Measurements from ENCODE around the gene TBC1D30.

Gene TBC1D30

DNA sequence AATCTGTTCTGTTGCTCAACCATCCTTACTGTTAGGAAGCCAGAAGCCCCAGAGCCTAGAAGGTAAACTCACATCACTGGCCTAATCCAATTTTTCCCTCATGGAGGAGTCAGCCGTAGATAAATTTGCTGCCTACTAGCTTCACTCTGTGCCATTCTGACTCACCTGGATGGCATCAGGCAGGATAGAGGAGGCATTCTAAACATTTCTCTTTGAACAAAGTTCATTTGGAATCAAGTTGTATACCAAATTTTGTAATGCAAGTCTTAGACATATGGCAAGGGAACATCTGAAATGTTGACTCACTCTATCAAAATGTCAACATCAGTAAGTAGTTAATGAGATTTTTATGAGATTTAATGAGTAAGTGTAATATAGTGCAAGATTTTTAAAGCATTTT, 13.6 kb upstream of the TBC1D30 start:
- WGBS, 2 donors (ENCODE audit: extremely low coverage in 2 of 2, insufficient read length in 2 of 2, insufficient replicate concordance in 1 of 2), result no CpG with 5 or more reads among the region's 1 CpG
- H3K4ac ChIP-seq (ENCODE audit: low read length), result no peak overlapping the region
- H2BK5ac ChIP-seq (ENCODE audit: low read length), result no peak overlapping the region
- no peak overlapping the region for H2AFZ ChIP-seq (ENCODE audit: low read length)
- no peak overlapping the region for H4K91ac ChIP-seq (ENCODE audit: low read depth, low read length, poor library complexity)
- H2BK120ac ChIP-seq (ENCODE audit: low read depth, low read length), result no peak overlapping the region
- no peak overlapping the region for H2BK15ac ChIP-seq (ENCODE audit: low read length)
- no peak overlapping the region for H3K18ac ChIP-seq (ENCODE audit: low read length)
- no peak overlapping the region for H3K27ac ChIP-seq (replicated peaks; ENCODE audit: low read length)
- no peak overlapping the region for H3K23ac ChIP-seq (ENCODE audit: low read depth, low read length, poor library complexity)
- peaks cover 0 to 12% (median 0%) of the 10 kb centered on the region in 3 experiments for H3K27me3 ChIP-seq (ENCODE audit: control insufficient read depth in 3 of 3, insufficient read depth in 3 of 3, low read depth in 1 of 3, low read length in 3 of 3)
- no peaks in the 10 kb centered on the region for H3K36me3 ChIP-seq (replicated peaks in 1 of 2; ENCODE audit: control insufficient read depth in 2 of 2, insufficient read depth in 2 of 2, low read length in 2 of 2)
- H3K79me1 ChIP-seq (ENCODE audit: low read depth, low read length), result no peaks in the 10 kb centered on the region
- H3K4me1 ChIP-seq (ENCODE audit: control insufficient read depth in 2 of 2, insufficient read depth in 1 of 2, low read depth in 1 of 2, low read length in 2 of 2), result no peaks in the 10 kb centered on the region
- no peak overlapping the region for H4K8ac ChIP-seq (ENCODE audit: low read depth, low read length)
- no peak overlapping the region for H3K4me3 ChIP-seq (ENCODE audit: low read length in 2 of 2)
- H3K14ac ChIP-seq (ENCODE audit: low read length), result no peak overlapping the region
- no peak overlapping the region for H2AK5ac ChIP-seq (ENCODE audit: low read depth, low read length)
- no peak for DNase-seq (ENCODE audit: low spot score)
- H3K4me2 ChIP-seq (ENCODE audit: insufficient read depth, low read length, poor library complexity, severe bottlenecking), result no peak overlapping the region
- H3K9ac ChIP-seq (ENCODE audit: low read depth, low read length, poor library complexity), result no peak overlapping the region
- H2BK12ac ChIP-seq (ENCODE audit: low read length), result no peak overlapping the region
- no peaks in the 10 kb centered on the region for H3K9me3 ChIP-seq (replicated peaks in 1 of 2; ENCODE audit: control insufficient read depth in 2 of 2, insufficient read depth in 1 of 2, low read depth in 1 of 2, low read length in 2 of 2)

DNA sequence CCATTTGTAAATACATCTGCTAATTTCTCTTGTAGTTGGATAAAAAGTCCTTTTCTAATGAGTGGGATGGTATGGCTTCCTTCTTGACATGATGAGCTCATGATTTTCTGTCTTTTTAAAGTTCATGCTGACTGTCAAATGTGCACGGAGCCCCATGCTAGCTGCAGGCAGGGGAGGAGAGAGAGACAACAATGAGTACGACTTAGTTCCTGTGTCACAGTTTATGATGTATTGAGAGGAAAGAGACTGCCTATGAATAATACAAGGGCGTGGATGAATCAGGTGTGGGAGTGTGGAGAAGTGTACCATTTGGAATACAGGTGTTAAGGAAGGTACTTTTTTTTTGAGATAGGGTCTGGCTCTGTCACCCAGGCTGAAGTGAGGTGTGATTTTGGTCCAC, 10.7 kb upstream of the TBC1D30 start:
- Histone ChIP-seq H2AFZ (ENCODE audit: low read length) (no peak overlapping the region), H3K9ac (ENCODE audit: low read depth, low read length, poor library complexity) (no peak overlapping the region), H3K4me2 (ENCODE audit: insufficient read depth, low read length, poor library complexity, severe bottlenecking) (no peak overlapping the region), H3K23ac (ENCODE audit: low read depth, low read length, poor library complexity) (no peak overlapping the region), H3K27ac (replicated peaks; ENCODE audit: low read length) (no peak overlapping the region), H3K4me1 (ENCODE audit: control insufficient read depth in 2 of 2, insufficient read depth in 1 of 2, low read depth in 1 of 2, low read length in 2 of 2) (no peaks in the 10 kb centered on the region), H3K79me1 (ENCODE audit: low read depth, low read length) (peaks cover 2% of the 10 kb centered on the region), H3K18ac (ENCODE audit: low read length) (no peak overlapping the region), H4K8ac (ENCODE audit: low read depth, low read length) (no peak overlapping the region), H2BK120ac (ENCODE audit: low read depth, low read length) (no peak overlapping the region), H3K4me3 (ENCODE audit: low read length in 2 of 2) (no peak overlapping the region), H4K91ac (ENCODE audit: low read depth, low read length, poor library complexity) (no peak overlapping the region), H3K36me3 (replicated peaks in 1 of 2; ENCODE audit: control insufficient read depth in 2 of 2, insufficient read depth in 2 of 2, low read length in 2 of 2) (no peaks in the 10 kb centered on the region), H2BK5ac (ENCODE audit: low read length) (no peak overlapping the region), H3K4ac (ENCODE audit: low read length) (no peak overlapping the region), H3K9me3 (replicated peaks in 1 of 2; ENCODE audit: control insufficient read depth in 2 of 2, insufficient read depth in 1 of 2, low read depth in 1 of 2, low read length in 2 of 2) (no peaks in the 10 kb centered on the region), H3K27me3 (ENCODE audit: control insufficient read depth in 3 of 3, insufficient read depth in 3 of 3, low read depth in 1 of 3, low read length in 3 of 3) (no peaks in the 10 kb centered on the region), H3K14ac (ENCODE audit: low read length) (no peak overlapping the region), H2AK5ac (ENCODE audit: low read depth, low read length) (no peak overlapping the region), H2BK15ac (ENCODE audit: low read length) (no peak overlapping the region), H2BK12ac (ENCODE audit: low read length) (no peak overlapping the region)
- WGBS, 2 donors (ENCODE audit: extremely low coverage in 2 of 2, insufficient read length in 2 of 2, insufficient replicate concordance in 1 of 2), result no CpG with 5 or more reads among the region's 3 CpGs
- no peak for DNase-seq (ENCODE audit: low spot score)

DNA sequence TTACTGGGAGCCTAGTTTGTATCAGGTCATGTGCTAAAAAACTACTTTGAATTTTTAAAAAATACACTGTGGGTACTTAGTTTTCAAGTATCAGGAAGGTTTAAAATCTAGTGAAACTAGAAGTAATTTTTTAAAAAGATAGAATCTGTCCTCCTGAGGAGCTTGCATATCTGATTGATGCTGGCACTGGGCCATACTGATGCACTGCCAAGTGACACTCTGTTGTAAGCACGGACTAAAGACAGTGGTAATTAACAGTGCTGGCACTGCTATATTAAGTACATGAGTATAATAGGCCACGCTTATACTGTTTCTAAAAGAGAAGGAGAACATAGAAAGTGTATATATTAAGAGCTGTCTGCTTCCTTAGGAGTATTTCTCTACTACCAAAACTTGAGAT, 10.0 kb upstream of the TBC1D30 start:
- H3K14ac ChIP-seq (ENCODE audit: low read length), result no peak overlapping the region

DNA sequence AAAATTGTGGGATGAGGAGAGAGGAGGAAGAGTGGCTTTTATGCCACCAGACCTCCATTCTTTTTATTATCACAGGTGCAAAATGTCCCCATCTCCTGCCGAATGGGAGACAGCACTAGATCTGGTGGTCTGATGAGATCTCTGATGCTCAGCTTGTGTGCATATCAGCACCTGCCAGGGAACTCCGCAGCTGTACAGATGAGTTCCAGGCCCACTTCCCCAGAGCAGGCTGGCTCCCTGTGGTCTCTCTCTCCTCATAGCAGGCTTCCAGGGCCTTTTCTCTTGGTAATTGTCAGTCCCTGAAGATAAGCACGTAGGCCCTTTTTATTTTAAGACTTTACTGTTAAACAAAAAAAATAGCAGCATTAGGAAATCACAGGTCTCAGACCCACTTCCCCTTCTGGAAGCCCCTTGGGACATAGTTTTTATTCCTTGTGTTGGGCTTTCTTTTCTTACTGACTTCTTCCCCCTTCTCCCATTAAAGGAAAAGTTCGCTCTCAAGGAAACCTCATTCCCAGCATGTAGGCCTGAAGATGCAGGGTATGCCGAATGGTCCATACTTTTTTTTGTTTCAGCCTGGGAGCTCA, 4.5 kb upstream of the TBC1D30 start:
- no peak overlapping the region for H2BK5ac ChIP-seq (ENCODE audit: low read length)
- peaks cover 7 to 16% of the 10 kb centered on the region in 2 donors for H3K9me3 ChIP-seq (replicated peaks in 1 of 2; ENCODE audit: control insufficient read depth in 2 of 2, insufficient read depth in 1 of 2, low read depth in 1 of 2, low read length in 2 of 2)
- no peak overlapping the region for H3K18ac ChIP-seq (ENCODE audit: low read length)
- H3K4me1 ChIP-seq (ENCODE audit: control insufficient read depth in 2 of 2, insufficient read depth in 1 of 2, low read depth in 1 of 2, low read length in 2 of 2), result peaks cover under 1 to 8% of the 10 kb centered on the region in 2 donors
- H2BK12ac ChIP-seq (ENCODE audit: low read length), result no peak overlapping the region
- no peak for DNase-seq (ENCODE audit: low spot score)
- no CpG with 5 or more reads among the region's 5 CpGs for WGBS, 2 donors (ENCODE audit: extremely low coverage in 2 of 2, insufficient read length in 2 of 2, insufficient replicate concordance in 1 of 2)
- H3K4me2 ChIP-seq (ENCODE audit: insufficient read depth, low read length, poor library complexity, severe bottlenecking), result no peak overlapping the region
- no peak overlapping the region for H3K4me3 ChIP-seq (ENCODE audit: low read length in 2 of 2)
- no peaks in the 10 kb centered on the region for H3K36me3 ChIP-seq (replicated peaks in 1 of 2; ENCODE audit: control insufficient read depth in 2 of 2, insufficient read depth in 2 of 2, low read length in 2 of 2)
- H3K4ac ChIP-seq (ENCODE audit: low read length), result no peak overlapping the region
- H4K91ac ChIP-seq (ENCODE audit: low read depth, low read length, poor library complexity), result no peak overlapping the region
- H2BK120ac ChIP-seq (ENCODE audit: low read depth, low read length), result no peak overlapping the region
- peaks cover 6 to 20% (median 11%) of the 10 kb centered on the region in 3 experiments for H3K27me3 ChIP-seq (ENCODE audit: control insufficient read depth in 3 of 3, insufficient read depth in 3 of 3, low read depth in 1 of 3, low read length in 3 of 3)
- H2AFZ ChIP-seq (ENCODE audit: low read length), result no peak overlapping the region
- H4K8ac ChIP-seq (ENCODE audit: low read depth, low read length), result no peak overlapping the region
- no peak overlapping the region for H3K27ac ChIP-seq (replicated peaks; ENCODE audit: low read length)
- peaks cover 5% of the 10 kb centered on the region for H3K79me1 ChIP-seq (ENCODE audit: low read depth, low read length)
- H3K14ac ChIP-seq (ENCODE audit: low read length), result no peak overlapping the region
- no peak overlapping the region for H3K9ac ChIP-seq (ENCODE audit: low read depth, low read length, poor library complexity)
- H2BK15ac ChIP-seq (ENCODE audit: low read length), result no peak overlapping the region
- H2AK5ac ChIP-seq (ENCODE audit: low read depth, low read length), result no peak overlapping the region
- H3K23ac ChIP-seq (ENCODE audit: low read depth, low read length, poor library complexity), result no peak overlapping the region

More for the DNA sequence above, 10.0 kb upstream of the TBC1D30 start:
- no peak overlapping the region for H2BK5ac ChIP-seq (ENCODE audit: low read length)
- H2AFZ ChIP-seq (ENCODE audit: low read length), result no peak overlapping the region
- whole genome bisulfite sequencing, 2 donors (ENCODE audit: extremely low coverage in 2 of 2, insufficient read length in 2 of 2, insufficient replicate concordance in 1 of 2), result no CpG with 5 or more reads among the region's 2 CpGs
- H3K4ac ChIP-seq (ENCODE audit: low read length), result no peak overlapping the region
- no peak overlapping the region for H4K91ac ChIP-seq (ENCODE audit: low read depth, low read length, poor library complexity)
- H2BK15ac ChIP-seq (ENCODE audit: low read length), result no peak overlapping the region
- H3K4me3 ChIP-seq (ENCODE audit: low read length in 2 of 2), result no peak overlapping the region
- H3K79me1 ChIP-seq (ENCODE audit: low read depth, low read length), result peaks cover 2% of the 10 kb centered on the region
- H2AK5ac ChIP-seq (ENCODE audit: low read depth, low read length), result no peak overlapping the region
- H2BK12ac ChIP-seq (ENCODE audit: low read length), result no peak overlapping the region
- H3K9ac ChIP-seq (ENCODE audit: low read depth, low read length, poor library complexity), result no peak overlapping the region
- no peak overlapping the region for H4K8ac ChIP-seq (ENCODE audit: low read depth, low read length)
- no peaks in the 10 kb centered on the region for H3K4me1 ChIP-seq (ENCODE audit: control insufficient read depth in 2 of 2, insufficient read depth in 1 of 2, low read depth in 1 of 2, low read length in 2 of 2)
- no peak overlapping the region for H2BK120ac ChIP-seq (ENCODE audit: low read depth, low read length)
- no peak overlapping the region for H3K27ac ChIP-seq (replicated peaks; ENCODE audit: low read length)
- H3K9me3 ChIP-seq (replicated peaks in 1 of 2; ENCODE audit: control insufficient read depth in 2 of 2, insufficient read depth in 1 of 2, low read depth in 1 of 2, low read length in 2 of 2), result no peaks in the 10 kb centered on the region
- no peak overlapping the region for H3K18ac ChIP-seq (ENCODE audit: low read length)
- no peaks in the 10 kb centered on the region for H3K27me3 ChIP-seq (ENCODE audit: control insufficient read depth in 3 of 3, insufficient read depth in 3 of 3, low read depth in 1 of 3, low read length in 3 of 3)
- no peak overlapping the region for H3K4me2 ChIP-seq (ENCODE audit: insufficient read depth, low read length, poor library complexity, severe bottlenecking)
- H3K23ac ChIP-seq (ENCODE audit: low read depth, low read length, poor library complexity), result no peak overlapping the region
- DNase-seq (ENCODE audit: low spot score), result no peak
- no peaks in the 10 kb centered on the region for H3K36me3 ChIP-seq (replicated peaks in 1 of 2; ENCODE audit: control insufficient read depth in 2 of 2, insufficient read depth in 2 of 2, low read length in 2 of 2)
